IMR-90 (cell line): ENCODE results near the gene ATP5PB.

Source experiments
- CTCF ChIP-seq: conservative IDR thresholded peaks from 2 replicates; pipeline ENCODE4 v1.5.1; 2012; ENCODE audit warnings: mild to moderate bottlenecking, low read depth, low read length, improper control_type of control experiment
- POLR2A ChIP-seq: IDR thresholded peaks from 2 replicates; pipeline ENCODE4 v1.6.1; 2012; ENCODE audit warnings: mild to moderate bottlenecking, low read depth, low read length
- SMC3 ChIP-seq: fragments of 150-350 bp; IDR thresholded peaks from 2 replicates; pipeline ENCODE4 v1.6.1; 2016; ENCODE audit warnings: low read depth, mild to moderate bottlenecking, antibody characterized with exemption, low read length, moderate library complexity

GRCh38 chr1:111446546-111446945 is 2.7 kb upstream of the ATP5PB start:
- TF ChIP-seq SMC3 = no peak
- TF ChIP-seq POLR2A = no peak
- no peak for TF ChIP-seq CTCF
